Memory B cell (primary cell): Measurements from ENCODE around the gene POLL.

Experiments used
- ATAC-seq: fragments of 150-1000 bp; cut with Tn5 transposase; 2 replicates; pipeline ENCODE4 v1.10.0; 2021; ENCODE audit warnings: low read depth, mild to moderate bottlenecking, moderate library complexity
- DNase-seq, 2 donors: peaks; one replicate each; pipeline ENCODE4 v3.0.0; 2022; ENCODE audit warnings: low spot score in 2 of 2
- H3K27ac Mint-ChIP-seq: one replicate; pipeline ENCODE4 v1.8.0; 2022; ENCODE audit warnings: mild to moderate bottlenecking, moderate library complexity, mixed read lengths
- H3K27me3 Mint-ChIP-seq: one replicate; pipeline ENCODE4 v1.8.0; 2022; ENCODE audit warnings: mixed read lengths
- H3K36me3 Mint-ChIP-seq: one replicate; pipeline ENCODE4 v1.8.0; 2022; ENCODE audit warnings: mild to moderate bottlenecking, mixed read lengths
- H3K4me1 Mint-ChIP-seq: one replicate; pipeline ENCODE4 v1.8.0; 2022; ENCODE audit warnings: mixed read lengths
- H3K4me3 Mint-ChIP-seq: one replicate; pipeline ENCODE4 v1.8.0; 2022; ENCODE audit warnings: mild to moderate bottlenecking, moderate library complexity, mixed read lengths
- H3K9me3 Mint-ChIP-seq: one replicate; pipeline ENCODE4 v1.8.0; 2022; ENCODE audit warnings: mixed read lengths

POLL gene

DNA sequence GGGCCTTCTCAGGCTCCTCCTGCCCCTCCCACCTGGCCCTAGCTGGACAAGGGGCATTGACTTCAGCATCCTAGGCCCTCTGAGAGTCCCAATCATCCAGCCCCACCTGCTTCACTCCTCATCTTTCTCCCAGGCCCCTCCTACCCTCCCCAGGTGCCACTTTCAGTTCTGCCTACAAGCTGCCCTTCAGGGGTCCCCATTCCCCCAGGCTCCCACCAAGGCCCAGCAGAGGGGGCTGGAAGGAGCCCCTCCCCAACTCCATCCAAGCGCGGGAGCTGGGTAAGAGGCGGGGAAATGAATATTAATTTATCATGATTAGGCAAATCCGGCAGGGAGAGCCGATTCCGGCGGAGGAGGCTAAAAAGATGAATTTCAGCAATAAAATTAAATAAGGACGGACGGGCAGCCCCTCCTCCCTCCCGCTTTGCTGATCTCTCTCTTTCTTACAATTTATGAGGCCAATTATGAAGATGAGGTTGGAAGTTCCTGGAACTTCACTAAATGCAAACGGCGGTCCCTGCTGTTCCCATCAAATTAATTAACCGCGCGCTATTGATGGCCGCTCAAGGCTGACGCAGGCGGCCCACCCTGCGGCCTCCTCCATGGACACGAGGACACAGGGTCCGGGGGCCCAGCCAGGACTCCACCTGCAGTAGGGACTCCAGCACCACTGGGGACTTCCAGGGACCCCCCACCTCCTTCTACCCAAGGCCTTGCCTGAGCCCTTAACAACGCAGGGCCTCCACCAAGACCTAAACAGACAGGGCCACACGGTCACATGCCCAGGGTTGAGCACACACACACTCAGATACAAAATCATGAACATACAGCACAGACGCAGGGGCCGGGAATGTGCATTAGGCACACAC is 13.9 kb downstream of the POLL start:
- DNase-seq = no peak
- Mint-ChIP-seq H3K4me1 (peaks cover 11% of the 10 kb centered on the region), H3K27ac (no peak overlapping the region), H3K4me3 (no peak overlapping the region), H3K36me3 (peaks cover 15% of the 10 kb centered on the region), H3K27me3 (peaks cover 5% of the 10 kb centered on the region), H3K9me3 (no peaks in the 10 kb centered on the region)
- ATAC-seq = no peak

DNA sequence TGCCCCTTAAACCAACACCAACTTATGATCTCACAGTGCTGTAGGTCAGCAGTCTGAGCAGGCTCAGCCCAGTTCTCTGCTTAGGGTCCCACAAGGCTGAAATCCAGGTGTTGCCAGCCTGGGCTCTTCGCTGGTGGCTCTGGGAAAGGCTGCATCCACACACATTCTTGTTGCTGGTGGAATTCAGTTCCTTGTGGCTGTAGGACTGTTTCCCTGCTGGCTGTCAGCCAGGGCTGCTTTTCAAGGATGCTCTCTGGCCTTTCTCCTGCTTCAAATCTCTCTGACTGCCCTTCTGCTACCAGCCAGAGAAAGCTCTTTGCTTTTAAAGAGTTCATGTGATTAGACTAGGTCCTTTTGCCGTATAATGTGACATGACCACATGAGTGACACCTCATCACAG is 15.3 kb downstream of the POLL start:
- DNase-seq (no peak), ATAC-seq (no peak)
- Mint-ChIP-seq H3K4me1 (peaks cover 11% of the 10 kb centered on the region), H3K27ac (no peak overlapping the region), H3K4me3 (no peak overlapping the region), H3K9me3 (no peaks in the 10 kb centered on the region), H3K27me3 (peaks cover 16% of the 10 kb centered on the region), H3K36me3 (peaks cover 9% of the 10 kb centered on the region)

GRCh38 chr10:101572126-101572525 is 15.9 kb downstream of the POLL start:
- Mint-ChIP-seq H3K9me3 (no peaks in the 10 kb centered on the region), H3K27me3 (peaks cover 21% of the 10 kb centered on the region), H3K36me3 (peaks cover 5% of the 10 kb centered on the region), H3K27ac (no peak overlapping the region), H3K4me1 (peaks cover 15% of the 10 kb centered on the region), H3K4me3 (no peak overlapping the region)
- ATAC-seq = no peak
- DNase-seq = no peak

GRCh38 chr10:101571271-101571925 is 16.7 kb downstream of the POLL start:
- H3K27me3 Mint-ChIP-seq = peaks cover 25% of the 10 kb centered on the region
- ATAC-seq = no peak
- H3K27ac Mint-ChIP-seq = no peak overlapping the region
- peaks cover 3% of the 10 kb centered on the region for H3K36me3 Mint-ChIP-seq
- H3K4me1 Mint-ChIP-seq = peaks cover 18% of the 10 kb centered on the region
- DNase-seq = no peak
- H3K4me3 Mint-ChIP-seq = no peak overlapping the region
- no peaks in the 10 kb centered on the region for H3K9me3 Mint-ChIP-seq

- Mint-ChIP-seq H3K27me3 (peaks cover 30% of the 10 kb centered on the region), H3K4me1 (peaks cover 21% of the 10 kb centered on the region), H3K36me3 (peaks cover 1% of the 10 kb centered on the region), H3K4me3 (peak overlapping the region; percentile 80), H3K27ac (no peak overlapping the region), H3K9me3 (no peaks in the 10 kb centered on the region)
- ATAC-seq = no peak
- DNase-seq = no peak
Observed at GRCh38 chr10:101570428-101571270, 17.4 kb downstream of the POLL start.

DNA sequence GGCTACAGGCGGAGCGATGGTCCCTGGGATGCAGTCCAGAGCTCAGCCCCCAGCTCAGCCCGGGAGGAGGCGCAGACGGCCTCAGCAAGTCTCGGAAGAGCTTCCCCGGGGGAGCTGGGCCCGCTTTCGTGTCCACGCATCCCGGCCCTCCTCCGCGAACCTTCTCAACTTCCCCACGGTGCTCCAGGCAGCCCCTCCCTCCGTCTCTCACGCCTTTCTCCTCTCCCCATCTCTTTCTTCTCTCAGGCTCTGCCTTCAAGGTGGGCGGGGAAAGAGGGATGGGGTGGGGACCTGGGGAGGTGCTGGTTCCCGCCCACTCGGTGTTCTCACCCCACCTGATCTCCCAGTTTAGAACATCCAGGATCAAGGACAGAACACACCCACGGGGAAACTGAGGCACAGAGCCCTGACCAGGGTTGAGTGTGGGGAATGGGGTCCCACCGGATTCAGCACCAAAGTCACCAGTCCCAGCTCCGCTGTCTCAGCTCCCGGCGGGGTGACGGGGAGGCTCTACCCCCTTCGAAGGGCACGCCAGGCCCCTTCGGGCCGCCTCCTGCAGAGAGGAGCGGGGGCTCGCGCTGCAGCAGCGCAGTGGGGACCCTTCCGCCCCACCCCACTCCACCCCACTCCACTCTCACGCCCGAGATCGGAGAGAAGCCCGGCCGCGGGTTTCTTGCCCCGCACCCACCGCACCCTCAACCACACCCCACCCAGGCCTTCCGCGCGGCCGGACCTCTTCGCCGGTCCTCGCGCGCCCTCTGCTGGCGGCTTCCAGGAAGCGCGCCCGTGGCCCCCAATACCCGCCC is 18.2 kb downstream of the POLL start:
- H3K36me3 Mint-ChIP-seq = peaks cover 1% of the 10 kb centered on the region
- peak overlapping the region; percentile 80 for H3K4me3 Mint-ChIP-seq
- no peak overlapping the region for H3K27ac Mint-ChIP-seq

DNA sequence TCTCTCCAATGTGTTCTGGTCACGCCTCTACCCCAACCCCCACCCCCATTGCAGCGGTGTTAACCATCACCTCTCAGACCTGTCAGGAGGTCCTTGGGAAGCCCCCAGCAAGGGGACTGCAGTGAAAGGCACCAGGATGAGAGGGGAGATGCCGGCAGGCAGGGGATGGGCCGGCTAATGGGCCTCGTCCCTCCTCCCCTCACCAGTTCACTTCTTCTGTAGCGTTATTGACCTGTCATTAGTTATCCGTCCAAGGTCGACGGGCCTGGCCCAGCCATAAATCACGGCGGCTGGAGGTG is 18.8 kb downstream of the POLL start:
- peaks cover 1% of the 10 kb centered on the region for H3K36me3 Mint-ChIP-seq
- H3K4me1 Mint-ChIP-seq = peaks cover 21% of the 10 kb centered on the region
- DNase-seq (no peak), ATAC-seq (no peak)
- H3K27me3 Mint-ChIP-seq = peaks cover 33% of the 10 kb centered on the region
- no peak overlapping the region for H3K27ac Mint-ChIP-seq
- H3K9me3 Mint-ChIP-seq = no peaks in the 10 kb centered on the region
- H3K4me3 Mint-ChIP-seq = peak overlapping the region; percentile 80

More for the DNA sequence above, 18.2 kb downstream of the POLL start:
- H3K9me3 Mint-ChIP-seq = no peaks in the 10 kb centered on the region
- ATAC-seq (peak; percentile 84), DNase-seq (peak; percentile 84 to 88)
- H3K27me3 Mint-ChIP-seq = peaks cover 33% of the 10 kb centered on the region
- H3K4me1 Mint-ChIP-seq = peaks cover 21% of the 10 kb centered on the region

GRCh38 chr10:101568054-101568745 is 19.9 kb downstream of the POLL start:
- ATAC-seq (no peak), DNase-seq (no peak)
- Mint-ChIP-seq H3K9me3 (no peaks in the 10 kb centered on the region), H3K4me3 (no peak overlapping the region), H3K27ac (no peak overlapping the region), H3K36me3 (peaks cover 1% of the 10 kb centered on the region), H3K4me1 (peaks cover 21% of the 10 kb centered on the region), H3K27me3 (peaks cover 37% of the 10 kb centered on the region)

GRCh38 chr10:101567165-101568006 is 20.7 kb downstream of the POLL start:
- DNase-seq (no peak), ATAC-seq (no peak)
- Mint-ChIP-seq H3K27ac (no peak overlapping the region), H3K4me1 (peaks cover 21% of the 10 kb centered on the region), H3K36me3 (no peaks in the 10 kb centered on the region), H3K27me3 (peaks cover 38% of the 10 kb centered on the region), H3K9me3 (no peaks in the 10 kb centered on the region), H3K4me3 (peak overlapping the region; percentile 8)

- H3K27me3 Mint-ChIP-seq = peaks cover 41% of the 10 kb centered on the region
- no peak overlapping the region for H3K27ac Mint-ChIP-seq
- ATAC-seq (peak; percentile 14), DNase-seq (no peak)
- no peaks in the 10 kb centered on the region for H3K9me3 Mint-ChIP-seq
- peaks cover 21% of the 10 kb centered on the region for H3K4me1 Mint-ChIP-seq
- no peaks in the 10 kb centered on the region for H3K36me3 Mint-ChIP-seq
- H3K4me3 Mint-ChIP-seq = peak overlapping the region; percentile 18
Observed at GRCh38 chr10:101566333-101567164, 21.5 kb downstream of the POLL start.

DNA sequence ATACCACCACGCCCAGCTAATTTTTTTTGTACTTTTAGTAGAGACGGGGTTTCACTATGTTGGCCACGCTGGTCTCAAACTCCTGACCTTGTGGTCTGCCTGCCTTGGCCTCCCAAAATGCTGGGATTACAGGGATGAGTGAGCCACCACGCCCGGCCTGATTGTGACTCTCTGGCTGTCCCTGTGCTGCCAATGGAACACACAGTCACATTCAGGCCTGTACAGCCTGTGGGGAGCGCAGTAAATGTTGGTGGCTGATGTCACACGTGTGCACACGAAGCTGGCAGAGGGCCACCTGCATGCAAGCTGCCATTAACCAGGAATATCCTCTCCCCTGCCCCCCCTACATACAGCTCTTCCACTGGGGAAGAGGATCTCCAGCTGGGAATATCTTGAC is 22.1 kb downstream of the POLL start:
- no peaks in the 10 kb centered on the region for H3K9me3 Mint-ChIP-seq
- peaks cover 41% of the 10 kb centered on the region for H3K27me3 Mint-ChIP-seq
- ATAC-seq (no peak), DNase-seq (no peak)
- no peaks in the 10 kb centered on the region for H3K36me3 Mint-ChIP-seq
- H3K4me3 Mint-ChIP-seq = no peak overlapping the region
- no peak overlapping the region for H3K27ac Mint-ChIP-seq
- H3K4me1 Mint-ChIP-seq = peaks cover 20% of the 10 kb centered on the region
